Fibroblast of peridontal ligament (primary cell): Measurements from ENCODE around the gene ZNF384.

Source experiments
- DNase-seq: peaks from one replicate; pipeline ENCODE4 v3.0.0-alpha.2; 2010; ENCODE audit errors: extremely low read depth

ZNF384 gene

GRCh38 chr12:6699259-6699988, 10.2 kb upstream of the ZNF384 start:
- no peak for DNase-seq

DNA sequence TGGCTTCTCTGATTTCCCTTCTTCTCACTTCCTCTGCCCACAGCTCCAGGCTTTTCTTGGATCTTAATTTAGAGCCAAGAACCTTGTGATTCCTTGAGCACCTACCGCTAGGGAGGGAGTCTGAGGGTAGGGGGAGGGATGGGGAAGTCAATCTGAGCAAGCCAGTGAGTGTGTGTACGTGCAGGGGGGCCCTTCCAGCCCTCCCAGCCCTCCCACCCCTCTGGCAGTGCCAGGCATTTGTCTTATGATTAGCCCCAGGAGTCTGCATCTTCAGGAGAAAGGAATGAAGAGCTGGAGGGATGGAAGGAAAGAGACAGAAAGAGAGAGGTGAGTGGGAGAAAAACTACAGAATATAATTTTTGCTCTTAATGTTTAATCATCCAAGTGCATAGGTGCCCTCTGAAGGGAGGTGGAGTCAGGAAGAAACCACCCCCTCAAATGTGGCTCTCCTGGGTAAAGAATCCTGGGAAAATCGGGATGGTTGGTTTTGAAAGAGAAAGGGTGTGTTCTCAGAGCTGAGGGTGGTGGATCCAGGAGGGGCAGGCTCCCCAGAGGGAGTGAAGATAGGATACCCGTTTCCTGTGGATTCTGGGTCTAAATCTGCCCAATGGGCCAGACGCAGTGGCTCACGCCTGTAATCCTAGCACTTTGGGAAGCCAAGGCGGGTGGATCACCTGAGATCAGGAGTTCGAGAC, 9.3 kb upstream of the ZNF384 start:
- DNase-seq, result no peak

DNA sequence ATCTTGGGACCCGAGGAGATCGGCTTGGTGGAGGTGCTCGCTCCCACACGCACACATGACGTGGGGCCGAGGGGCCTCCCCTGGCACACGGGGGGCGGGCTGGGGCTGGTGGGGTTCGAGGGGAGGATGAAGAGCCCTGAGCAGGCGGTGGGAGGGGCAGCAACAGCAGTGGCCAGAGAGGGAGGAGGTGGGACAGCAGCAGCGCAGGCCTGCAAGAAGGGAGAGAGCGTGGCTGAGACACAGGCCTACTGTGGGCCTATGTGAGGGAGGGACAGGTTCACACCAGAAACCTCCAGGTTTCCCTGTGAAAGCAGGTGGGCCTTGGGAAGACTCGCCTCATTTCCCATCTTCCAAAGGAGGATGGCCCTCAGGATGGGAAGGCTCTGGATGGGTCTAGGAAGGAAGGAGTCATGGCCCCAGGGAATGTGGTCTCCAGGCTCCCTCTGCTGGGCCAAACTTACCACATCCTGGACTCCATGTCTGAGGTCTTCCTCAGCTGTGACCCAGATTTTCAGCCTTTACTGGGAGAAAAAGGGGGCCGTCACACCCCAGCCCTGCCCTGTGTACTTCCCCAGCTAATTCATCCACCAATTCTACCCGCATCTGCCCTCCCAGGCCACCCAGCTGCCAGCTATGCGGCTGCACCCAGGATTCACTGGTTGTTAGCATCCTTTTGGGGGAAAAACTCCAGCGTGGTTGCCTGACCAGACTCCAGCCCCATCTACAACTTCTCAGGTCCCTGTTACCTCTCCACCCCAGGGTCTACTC, 8.6 kb upstream of the ZNF384 start:
- DNase-seq, result peak; percentile 68

DNA sequence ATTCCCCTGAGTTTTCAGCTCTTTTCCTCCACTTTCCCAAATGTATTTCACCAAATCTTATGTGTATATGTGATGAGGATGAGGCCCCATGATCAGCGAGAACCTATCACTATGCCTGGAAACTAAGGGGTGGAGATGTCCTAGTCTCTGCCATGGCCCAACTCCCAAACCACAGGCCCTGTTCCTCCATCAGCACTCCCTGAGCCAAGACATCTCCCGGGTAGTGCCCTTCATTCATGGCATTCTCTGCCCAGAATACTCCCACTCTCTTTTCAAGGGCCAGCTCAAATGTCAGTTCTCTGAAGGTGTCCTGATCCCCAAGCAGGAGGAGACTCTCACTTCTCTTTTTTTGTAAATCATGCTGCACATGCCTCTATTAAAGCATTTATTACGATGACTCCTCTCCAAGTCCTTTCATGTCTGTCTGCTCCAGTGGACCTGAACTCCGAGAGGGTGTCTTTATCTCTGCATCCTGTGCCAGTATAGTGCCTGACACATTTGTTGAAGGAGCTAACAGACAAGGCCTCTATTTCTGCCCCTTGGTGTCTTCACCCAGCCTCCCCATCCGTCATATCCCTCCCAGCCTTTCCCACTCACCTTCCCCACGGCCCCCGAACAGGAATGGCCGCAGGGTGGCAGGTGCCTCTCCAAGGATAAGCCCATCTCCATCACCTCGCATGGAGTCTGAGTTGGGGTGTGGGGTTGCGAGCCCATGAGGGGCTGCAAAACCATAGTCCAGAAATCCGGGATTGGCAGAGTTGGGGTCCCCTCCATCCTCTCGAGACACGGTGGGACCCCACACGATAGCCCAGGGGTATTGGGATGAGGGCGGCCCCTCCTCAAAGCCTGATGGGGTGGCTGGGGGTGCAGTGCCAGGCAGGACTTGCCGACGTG, 7.8 kb upstream of the ZNF384 start:
- DNase-seq, result no peak

DNA sequence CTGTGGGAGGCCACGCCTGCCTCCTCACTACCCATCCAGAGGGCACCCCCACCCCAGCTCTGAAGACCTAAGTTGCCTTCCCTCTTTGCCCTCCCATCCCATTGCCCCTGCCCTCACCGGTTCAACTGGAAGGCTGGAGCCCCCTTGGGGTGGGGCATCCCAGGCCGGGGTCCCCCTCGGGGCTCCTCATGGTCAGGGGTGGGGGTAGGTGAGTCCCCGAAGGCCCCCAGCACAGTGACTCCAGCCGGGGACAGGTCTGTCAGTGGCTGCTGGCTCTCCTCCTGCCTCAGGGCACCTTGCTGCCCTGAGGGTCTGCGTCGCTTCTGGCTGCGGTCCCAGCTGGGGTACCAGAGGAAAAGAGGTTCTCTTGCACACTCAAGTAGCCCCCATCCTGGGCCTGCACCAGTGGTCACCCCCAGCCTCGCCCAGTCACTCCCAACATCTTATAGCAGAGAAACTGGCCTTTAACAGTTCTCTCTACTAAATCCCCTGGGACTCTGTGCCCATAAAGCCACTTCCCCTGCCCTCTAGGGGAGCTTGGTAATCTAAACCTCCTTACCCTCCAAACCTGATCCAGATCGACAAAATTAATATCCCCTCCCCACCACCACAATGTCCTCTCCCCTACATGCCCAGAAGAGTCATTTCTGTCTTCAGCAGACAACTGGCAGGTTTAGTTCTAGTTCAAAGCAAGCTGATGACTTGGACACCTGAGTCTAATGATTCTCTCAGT, 6.3 kb upstream of the ZNF384 start:
- DNase-seq, result no peak

- no peak for DNase-seq
Measured at GRCh38 chr12:6694701-6695100, 5.5 kb upstream of the ZNF384 start.

- no peak for DNase-seq
Measured at GRCh38 chr12:6693832-6694355, 4.7 kb upstream of the ZNF384 start.

DNA sequence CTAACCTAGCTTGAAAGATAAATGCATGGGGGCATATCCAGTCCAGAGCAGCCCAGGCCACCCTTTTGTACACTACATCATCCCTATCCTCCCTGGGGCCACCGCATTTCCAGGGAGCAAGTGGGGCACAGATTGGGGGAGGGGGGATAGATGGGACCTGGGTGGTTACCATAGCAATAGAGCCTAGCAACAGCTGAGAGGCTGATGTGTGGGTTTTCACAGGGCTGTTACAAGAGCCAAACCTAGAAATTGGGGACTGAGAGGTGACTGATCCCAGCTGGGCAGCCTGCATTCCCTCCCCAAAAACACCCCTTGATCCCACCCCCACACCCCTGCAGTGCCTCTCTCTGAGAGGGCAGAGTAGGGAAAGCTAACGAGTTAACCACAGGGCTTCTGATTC, 3.7 kb upstream of the ZNF384 start:
- no peak for DNase-seq

DNA sequence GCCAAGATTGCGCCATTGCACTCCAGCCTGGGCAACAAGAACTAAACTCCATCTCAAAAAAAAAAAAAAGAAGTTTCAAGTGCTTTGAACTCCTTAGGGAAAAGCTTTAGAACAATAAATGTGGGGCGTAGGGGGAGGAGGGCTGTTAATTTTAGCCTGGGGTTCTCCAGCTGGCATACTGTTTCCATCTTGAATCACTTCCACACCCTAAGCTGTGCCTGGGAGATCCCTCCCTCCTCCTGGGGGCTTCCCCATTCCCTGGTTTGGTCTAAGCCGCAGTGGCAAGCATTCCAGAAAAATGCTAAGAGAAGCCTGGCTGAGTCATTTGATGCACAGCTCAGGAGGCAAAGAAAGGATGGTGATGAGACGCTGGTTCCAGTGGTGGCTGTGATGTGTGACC, 2.3 kb upstream of the ZNF384 start:
- DNase-seq, result peak; percentile 78

GRCh38 chr12:6688543-6688998, 604 bp downstream of the ZNF384 start:
- DNase-seq, result no peak

DNA sequence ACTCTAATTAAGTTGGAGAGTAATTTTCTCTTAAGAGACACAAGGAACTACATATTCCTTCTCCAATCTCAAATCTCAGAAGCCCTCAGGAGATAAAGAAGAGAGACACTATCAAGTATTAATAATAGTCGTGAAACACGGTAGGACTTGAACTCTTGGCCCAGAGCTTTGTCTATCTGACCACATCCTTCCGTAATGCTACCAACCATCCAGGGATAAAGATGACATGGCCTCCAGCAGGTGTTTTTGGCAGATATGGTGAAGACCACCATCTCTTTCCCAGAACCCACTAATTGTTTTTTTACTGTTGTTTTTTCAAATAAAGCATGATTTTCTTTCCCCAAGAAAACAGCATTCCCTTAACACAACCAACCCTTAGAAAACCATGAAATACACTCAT, 3.4 kb downstream of the ZNF384 start:
- DNase-seq, result no peak

- DNase-seq, result peak; percentile 45
Measured at GRCh38 chr12:6684609-6685008, 4.6 kb downstream of the ZNF384 start.

DNA sequence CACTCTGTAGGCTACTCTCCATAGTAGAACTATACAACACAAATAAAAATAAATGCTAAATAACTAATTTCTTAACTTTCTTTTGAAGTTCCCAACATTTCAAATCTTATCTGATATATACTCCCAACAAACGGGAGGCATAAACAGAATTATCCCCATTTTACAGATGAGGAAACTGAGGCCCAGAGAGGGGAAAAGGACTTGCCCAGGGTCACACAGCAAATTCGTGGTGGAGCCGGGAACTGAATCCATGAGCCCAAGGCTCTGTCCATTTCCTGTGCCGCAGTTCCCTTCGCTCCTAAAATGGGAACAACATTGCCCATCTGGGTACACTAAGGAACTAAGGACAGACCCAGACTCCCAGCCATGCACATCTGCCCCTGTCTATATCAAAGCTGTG, 12.2 kb downstream of the ZNF384 start:
- DNase-seq, result no peak

GRCh38 chr12:6672143-6672542, 17.0 kb downstream of the ZNF384 start:
- no peak for DNase-seq

- DNase-seq, result no peak
Measured at GRCh38 chr12:6667559-6668210, 21.5 kb downstream of the ZNF384 start.

DNA sequence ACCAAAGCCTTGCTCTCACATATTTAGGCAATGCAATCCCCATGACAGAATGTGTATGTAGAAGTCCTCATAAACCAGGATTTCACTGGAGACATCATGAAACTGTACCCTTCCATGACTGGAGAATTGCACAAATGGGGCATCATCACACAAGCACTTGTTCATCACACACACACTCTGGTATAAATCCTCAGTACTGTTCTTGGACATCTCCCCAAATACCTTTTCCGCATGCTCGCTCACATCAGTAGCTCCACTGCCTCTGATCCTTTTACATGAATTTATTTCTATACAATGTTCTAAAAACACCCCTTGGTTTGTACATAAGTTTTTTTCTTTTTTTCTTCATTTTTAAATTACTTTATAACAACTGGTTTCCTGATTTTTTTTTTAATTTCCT, 23.0 kb downstream of the ZNF384 start:
- no peak for DNase-seq

DNA sequence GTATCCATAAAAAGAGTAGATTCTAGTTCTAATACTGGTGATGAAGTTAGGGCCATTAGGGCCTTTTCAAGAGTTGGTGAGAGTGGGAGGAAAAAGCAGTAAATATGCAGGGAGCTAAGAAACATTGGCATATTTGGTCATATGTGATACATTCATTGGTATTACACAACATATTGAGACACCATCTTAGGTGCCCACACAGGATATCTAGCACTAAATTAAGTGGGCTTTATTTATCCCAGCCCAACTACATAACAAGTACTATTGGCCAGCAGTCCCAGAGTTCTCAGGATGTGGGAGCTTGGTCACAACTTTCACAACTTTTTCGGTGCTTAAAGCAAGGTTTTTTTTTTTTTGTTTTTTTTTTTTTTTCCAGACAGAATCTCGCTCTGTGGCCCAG, 24.3 kb downstream of the ZNF384 start:
- DNase-seq, result no peak

DNA sequence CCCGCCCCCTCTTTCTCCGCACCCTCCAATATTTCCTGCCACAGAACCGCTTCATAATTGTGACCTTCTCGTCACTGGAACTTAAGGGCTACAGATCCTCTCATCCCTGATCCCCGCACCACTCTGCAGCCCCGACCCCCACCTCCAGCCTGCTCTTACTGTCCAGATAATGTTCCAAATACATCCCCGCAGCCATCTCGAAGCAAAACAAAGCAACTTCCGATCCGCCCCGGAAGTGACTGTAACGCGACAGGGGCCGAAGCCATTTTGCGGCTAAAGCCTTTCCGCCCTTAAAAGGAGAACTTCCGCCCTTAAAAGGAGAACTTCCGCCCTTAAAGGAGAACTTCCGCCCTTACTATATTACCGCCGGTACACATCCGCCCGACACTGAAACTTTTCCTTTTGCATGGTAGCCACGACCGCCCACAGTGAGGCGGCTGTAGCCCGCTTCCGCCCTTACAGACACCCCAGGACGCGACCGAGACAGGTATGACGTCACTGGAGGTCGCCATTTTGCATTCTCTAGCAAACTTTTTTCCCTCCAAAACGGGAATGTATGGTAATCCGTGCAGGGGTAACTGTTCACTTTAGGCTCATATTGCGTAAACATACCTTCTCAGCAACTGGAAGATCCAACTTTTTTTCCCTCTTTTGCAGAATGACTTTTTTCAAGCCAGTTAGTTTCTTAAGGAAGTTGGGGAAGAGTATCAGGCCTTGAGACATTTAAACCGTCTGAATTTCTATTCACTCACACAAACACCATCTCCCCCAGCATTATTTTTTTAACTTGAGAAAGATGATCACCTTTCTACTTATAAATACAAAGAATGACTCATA, 26.1 kb downstream of the ZNF384 start, which contains the start of gene ING4:
Gene ING4, minus strand, starts transcription at position 214 of the 837 bp plus-strand sequence. Its CDS starts 18 bp downstream, at position 196.
- DNase-seq, result peak; percentile 99

DNA sequence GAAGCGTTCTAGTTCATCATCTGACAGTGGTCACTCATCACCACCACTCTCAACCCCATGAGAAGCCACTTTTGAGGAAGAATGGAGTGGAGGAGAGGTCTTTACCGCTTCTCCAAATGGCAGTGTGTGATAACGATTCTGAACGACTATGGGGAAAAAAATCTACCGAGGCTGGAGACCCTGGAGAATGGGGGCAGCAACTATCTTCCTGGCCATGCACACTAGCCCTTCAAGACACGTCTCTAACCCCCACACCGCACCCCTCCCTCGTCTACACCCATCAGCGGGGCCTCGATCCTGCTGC, 26.6 kb downstream of the ZNF384 start:
- DNase-seq, result no peak
